HepG2 (cell line): ENCODE results near the gene RNASE13. TPM values are rescaled to one million over a fixed set of nuclear protein-coding genes. Genes with fewer than 3 reads are reported as not detected.

Source experiments
- KDM1A ChIP-seq: IDR thresholded peaks from 2 replicates; pipeline ENCODE4 v1.6.1; 2016; ENCODE audit warnings: missing compliant biosample characterization
- MED8 ChIP-seq: sonication (generic); formaldehyde crosslinking; IDR thresholded peaks from 2 replicates; pipeline ENCODE4 v1.8.1; 2023; ENCODE audit warnings: mild to moderate bottlenecking, missing genetic modification reagents; ENCODE audit not compliant: insufficient replicate concordance
- MTERF4 ChIP-seq: sonication (generic); formaldehyde crosslinking; IDR thresholded peaks from 2 replicates; pipeline ENCODE4 v1.8.0; 2023; ENCODE audit warnings: mild to moderate bottlenecking, missing genetic modification reagents
- MXI1 ChIP-seq: IDR thresholded peaks from 3 replicates; pipeline ENCODE4 v1.6.1; 2012; ENCODE audit warnings: low read depth, low read length, inconsistent platforms, borderline replicate concordance
- PRMT3 ChIP-seq: sonication (generic); formaldehyde crosslinking; IDR thresholded peaks from 2 replicates; pipeline ENCODE4 v1.8.1; 2022; ENCODE audit warnings: low read depth, mild to moderate bottlenecking, moderate library complexity, missing genetic modification reagents, borderline replicate concordance
- PTBP1 ChIP-seq: fragments of 200-400 bp; formaldehyde crosslinking; IDR thresholded peaks from 2 replicates; pipeline ENCODE4 v1.6.1; 2018; ENCODE audit warnings: low read length, low read depth; ENCODE audit not compliant: poor library complexity, severe bottlenecking
- RNF2 ChIP-seq: fragments of 450-650 bp; conservative IDR thresholded peaks from 2 replicates; pipeline ENCODE4 v1.6.1; 2016; ENCODE audit warnings: low read depth
- RXRB ChIP-seq: IDR thresholded peaks from 2 replicates; pipeline ENCODE4 v1.6.1; 2016; ENCODE audit warnings: borderline replicate concordance, missing genetic modification reagents, missing compliant biosample characterization
- SNRNP70 ChIP-seq: fragments of 200-400 bp; formaldehyde crosslinking; IDR thresholded peaks from 2 replicates; pipeline ENCODE4 v1.6.1; 2017; ENCODE audit warnings: mild to moderate bottlenecking, low read depth, low read length, moderate library complexity
- THAP9 ChIP-seq: sonication (generic); formaldehyde crosslinking; IDR thresholded peaks from 2 replicates; pipeline ENCODE4; 2020; ENCODE audit warnings: missing genetic modification reagents, mild to moderate bottlenecking, borderline replicate concordance
- TOPORS ChIP-seq: sonication (generic); formaldehyde crosslinking; IDR thresholded peaks from 2 replicates; pipeline ENCODE4 v1.8.0; 2023; ENCODE audit warnings: mild to moderate bottlenecking, missing genetic modification reagents
- ZBTB26 ChIP-seq: IDR thresholded peaks from 2 replicates; pipeline ENCODE4 v1.6.1; 2016; ENCODE audit warnings: missing compliant biosample characterization, missing genetic modification reagents, borderline replicate concordance
- ZFYVE20 ChIP-seq: sonication (generic); formaldehyde crosslinking; IDR thresholded peaks from 2 replicates; pipeline ENCODE4 v1.8.0; 2023; ENCODE audit warnings: low read depth, mild to moderate bottlenecking, moderate library complexity, missing genetic modification reagents, borderline replicate concordance
- ZNF18 ChIP-seq: sonication (generic); formaldehyde crosslinking; IDR thresholded peaks from 2 replicates; pipeline ENCODE4 v1.8.0; 2022; ENCODE audit warnings: mild to moderate bottlenecking, missing genetic modification reagents; ENCODE audit not compliant: insufficient replicate concordance
- ZNF574 ChIP-seq: sonication (generic); formaldehyde crosslinking; IDR thresholded peaks from 2 replicates; pipeline ENCODE4 v1.4.0; 2020; ENCODE audit warnings: missing genetic modification reagents
- ZNF761 ChIP-seq: sonication (generic); formaldehyde crosslinking; conservative IDR thresholded peaks from 2 replicates; pipeline ENCODE4 v1.4.0; 2020; ENCODE audit warnings: mild to moderate bottlenecking, missing genetic modification reagents
- ZNF776 ChIP-seq: sonication (generic); formaldehyde crosslinking; IDR thresholded peaks from 2 replicates; pipeline ENCODE4 v1.4.0; 2020; ENCODE audit warnings: mild to moderate bottlenecking, missing genetic modification reagents
- ZSCAN12 ChIP-seq: sonication (generic); formaldehyde crosslinking; IDR thresholded peaks from 2 replicates; pipeline ENCODE4 v1.9.0; 2021; ENCODE audit warnings: mild to moderate bottlenecking, missing genetic modification reagents
- ZSCAN21 ChIP-seq: sonication (generic); formaldehyde crosslinking; IDR thresholded peaks from 2 replicates; pipeline ENCODE4 v1.8.0; 2022; ENCODE audit warnings: mild to moderate bottlenecking, missing genetic modification reagents, moderate library complexity, borderline replicate concordance
- polyA plus RNA-seq, 8 experiments: library from polyadenylated mRNA; depleted of rRNA in 3 of 8; stranded (reverse) in 7 of 8; unstranded in 1 of 8; fragments of >200 nt; fragmentation: Illumina TruSeq in 4 of 8; extraction: Trizol in 4 of 8; gene quantifications; 2 replicates each; pipeline versions ENCODE4 v1.2.1 to v1.2.3, GENCODE V29; 2011 to 2016; ENCODE audit warnings: low read depth in 4 of 8, missing spikeins in 1 of 8, mixed read lengths in 1 of 8; ENCODE audit not compliant: insufficient read depth in 1 of 8
- total RNA-seq, 5 experiments: library from RNA; depleted of rRNA; stranded (reverse); fragments of >200 nt; fragmentation: Illumina TruSeq; extraction: Trizol; gene quantifications; 2 replicates each; pipeline ENCODE4 v1.2.3, GENCODE V29; 2016; ENCODE audit warnings: low read depth in 1 of 5

RNASE13 gene
- total and polyA plus RNA-seq, 2 of the 13 experiments (the other 11 are each of a cell fraction or from before 2014, with no cell fraction given) = 1.0 TPM; not detected in 1

GRCh38 chr14:21054123-21054767 lies 19.6 kb upstream of the RNASE13 start (continued):
- TF ChIP-seq ZSCAN21 (CRISPR knock-in tag) (no peak), THAP9 (CRISPR knock-in tag) (no peak), ZNF18 (CRISPR knock-in tag) (peak; percentile 95), PTBP1 (no peak), SNRNP70 (no peak), RNF2 (no peak), RXRB (CRISPR knock-in tag) (peak; percentile 98), MXI1 (peak; percentile 41; the same call in 1 of the 3 replicates), ZNF574 (CRISPR knock-in tag) (peak; percentile 75), TOPORS (CRISPR knock-in tag) (no peak), ZFYVE20 (no peak), ZNF761 (peak; percentile 62; the same call in 1 of the 2 replicates), ZNF776 (CRISPR knock-in tag) (no peak), MTERF4 (CRISPR knock-in tag) (peak; percentile 76; the same call in 1 of the 2 replicates), PRMT3 (CRISPR knock-in tag) (peak; percentile 57; the same call in 1 of the 2 replicates), ZSCAN12 (CRISPR knock-in tag) (no peak), MED8 (CRISPR knock-in tag) (peak; percentile 96), ZBTB26 (CRISPR knock-in tag) (no peak), KDM1A (CRISPR knock-in tag) (0 out of 2 replicates have a peak, but pooled peaks have one; percentile 27)
